Measurements from ENCODE around the gene EFHC1. TPM values are rescaled to one million over a fixed set of nuclear protein-coding genes. Genes with fewer than 3 reads are reported as not detected.

Gene EFHC1
- total RNA-seq, 1 donor from 2014 or later = 54.9 TPM

- Mint-ChIP-seq H3K27ac (no peak overlapping the region), H3K4me1 (ENCODE audit: unreplicated experiment) (peaks cover 4% of the 10 kb centered on the region), H3K4me3 (no peak overlapping the region), H3K9me3 (no peaks in the 10 kb centered on the region), H3K27me3 (no peaks in the 10 kb centered on the region), H3K36me3 (peaks cover 13% of the 10 kb centered on the region)
- TF ChIP-seq, protein P1, sequence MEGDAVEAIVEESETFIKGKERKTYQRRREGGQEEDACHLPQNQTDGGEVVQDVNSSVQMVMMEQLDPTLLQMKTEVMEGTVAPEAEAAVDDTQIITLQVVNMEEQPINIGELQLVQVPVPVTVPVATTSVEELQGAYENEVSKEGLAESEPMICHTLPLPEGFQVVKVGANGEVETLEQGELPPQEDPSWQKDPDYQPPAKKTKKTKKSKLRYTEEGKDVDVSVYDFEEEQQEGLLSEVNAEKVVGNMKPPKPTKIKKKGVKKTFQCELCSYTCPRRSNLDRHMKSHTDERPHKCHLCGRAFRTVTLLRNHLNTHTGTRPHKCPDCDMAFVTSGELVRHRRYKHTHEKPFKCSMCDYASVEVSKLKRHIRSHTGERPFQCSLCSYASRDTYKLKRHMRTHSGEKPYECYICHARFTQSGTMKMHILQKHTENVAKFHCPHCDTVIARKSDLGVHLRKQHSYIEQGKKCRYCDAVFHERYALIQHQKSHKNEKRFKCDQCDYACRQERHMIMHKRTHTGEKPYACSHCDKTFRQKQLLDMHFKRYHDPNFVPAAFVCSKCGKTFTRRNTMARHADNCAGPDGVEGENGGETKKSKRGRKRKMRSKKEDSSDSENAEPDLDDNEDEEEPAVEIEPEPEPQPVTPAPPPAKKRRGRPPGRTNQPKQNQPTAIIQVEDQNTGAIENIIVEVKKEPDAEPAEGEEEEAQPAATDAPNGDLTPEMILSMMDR (conservative IDR thresholded peaks at IDR 0.05) = peak; percentile 88
- DNase-seq (ENCODE audit: extremely low spot score, unreplicated experiment) = no peak
Observed at GRCh38 chr6:52399511-52400312, 20.4 kb upstream of the EFHC1 start.

- H3K27me3 Mint-ChIP-seq = no peaks in the 10 kb centered on the region
Observed at GRCh38 chr6:52400313-52401041, 19.7 kb upstream of the EFHC1 start.

GRCh38 chr6:52403086-52403485, 17.1 kb upstream of the EFHC1 start:
- TF ChIP-seq, protein P1 (conservative IDR thresholded peaks at IDR 0.05) = no peak
- H3K9me3 Mint-ChIP-seq = no peaks in the 10 kb centered on the region
- DNase-seq (ENCODE audit: extremely low spot score, unreplicated experiment) = no peak
- no peak overlapping the region for H3K27ac Mint-ChIP-seq
- H3K4me1 Mint-ChIP-seq (ENCODE audit: unreplicated experiment) = no peaks in the 10 kb centered on the region
- H3K4me3 Mint-ChIP-seq = no peak overlapping the region
- no peaks in the 10 kb centered on the region for H3K27me3 Mint-ChIP-seq
- peaks cover 13% of the 10 kb centered on the region for H3K36me3 Mint-ChIP-seq

More at GRCh38 chr6:52400313-52401041, 19.7 kb upstream of the EFHC1 start:
- no peak overlapping the region for H3K4me3 Mint-ChIP-seq
- H3K27ac Mint-ChIP-seq = no peak overlapping the region
- DNase-seq (ENCODE audit: extremely low spot score, unreplicated experiment) = no peak
- peaks cover 4% of the 10 kb centered on the region for H3K4me1 Mint-ChIP-seq (ENCODE audit: unreplicated experiment)
- no peaks in the 10 kb centered on the region for H3K9me3 Mint-ChIP-seq
- TF ChIP-seq, protein P1 (conservative IDR thresholded peaks at IDR 0.05) = no peak
- peaks cover 13% of the 10 kb centered on the region for H3K36me3 Mint-ChIP-seq

GRCh38 chr6:52403627-52404026, 16.5 kb upstream of the EFHC1 start:
- DNase-seq (ENCODE audit: extremely low spot score, unreplicated experiment) = no peak
- peaks cover 13% of the 10 kb centered on the region for H3K36me3 Mint-ChIP-seq
- TF ChIP-seq, protein P1 (conservative IDR thresholded peaks at IDR 0.05) = no peak
- H3K27me3 Mint-ChIP-seq = no peaks in the 10 kb centered on the region
- no peak overlapping the region for H3K27ac Mint-ChIP-seq
- peaks cover 2% of the 10 kb centered on the region for H3K4me1 Mint-ChIP-seq (ENCODE audit: unreplicated experiment)
- no peaks in the 10 kb centered on the region for H3K9me3 Mint-ChIP-seq
- H3K4me3 Mint-ChIP-seq = no peak overlapping the region

GRCh38 chr6:52405243-52405642, 14.9 kb upstream of the EFHC1 start:
- no peaks in the 10 kb centered on the region for H3K9me3 Mint-ChIP-seq
- TF ChIP-seq, protein P1 (conservative IDR thresholded peaks at IDR 0.05) = no peak
- no peaks in the 10 kb centered on the region for H3K27me3 Mint-ChIP-seq
- peaks cover 13% of the 10 kb centered on the region for H3K36me3 Mint-ChIP-seq
- H3K27ac Mint-ChIP-seq = no peak overlapping the region
- H3K4me1 Mint-ChIP-seq (ENCODE audit: unreplicated experiment) = peaks cover 4% of the 10 kb centered on the region
- H3K4me3 Mint-ChIP-seq = no peak overlapping the region
- DNase-seq (ENCODE audit: extremely low spot score, unreplicated experiment) = no peak
